Activated CD4-positive, alpha-beta T cell treated with anti-CD3 and anti-CD28 coated beads for 36 hours (primary cell): Measurements from ENCODE around the gene SYTL2. TPM values are rescaled to one million over a fixed set of nuclear protein-coding genes. Genes with fewer than 3 reads are reported as not detected.

Experiments
- ATAC-seq: fragments of 200-7000 bp; cut with Tn5 transposase; one replicate; pipeline ENCODE4 v1.10.0; 2021; ENCODE audit warnings: mild to moderate bottlenecking, moderate library complexity
- CTCF ChIA-PET: fragments of 350-600 bp; sonication (Branson Sonifier 250); formaldehyde crosslinking; loops from one replicate; lab custom pipeline; 2021; ENCODE audit warnings: antibody characterized with exemption; lab: Charles Lee
- POLR2A ChIA-PET: fragments of 350-600 bp; sonication (Branson Sonifier 250); formaldehyde crosslinking; loops from one replicate; lab custom pipeline; 2021; ENCODE audit warnings: antibody characterized with exemption, inconsistent platforms; lab: Charles Lee
- DNase-seq: peaks from one replicate; pipeline ENCODE4 v3.0.0-alpha.2; 2020
- H3K27ac Mint-ChIP-seq: one replicate; pipeline ENCODE4 v1.8.0; 2021; ENCODE audit warnings: mixed read lengths
- H3K27me3 Mint-ChIP-seq: one replicate; pipeline ENCODE4 v1.8.0; 2021; ENCODE audit warnings: mixed read lengths
- H3K36me3 Mint-ChIP-seq: one replicate; pipeline ENCODE4 v1.8.0; 2021; ENCODE audit warnings: low read depth, mixed read lengths
- H3K4me1 Mint-ChIP-seq: one replicate; pipeline ENCODE4 v1.8.0; 2021; ENCODE audit warnings: mixed read lengths
- H3K4me3 Mint-ChIP-seq: one replicate; pipeline ENCODE4 v1.8.0; 2021; ENCODE audit warnings: mild to moderate bottlenecking, moderate library complexity, mixed read lengths
- H3K9me3 Mint-ChIP-seq: one replicate; pipeline ENCODE4 v1.8.0; 2021; ENCODE audit warnings: low read depth, mixed read lengths
- intact Hi-C, 2 experiments: fragments of 100-400 bp; cut with DNase I in 1 of 2; cut with micrococcal nuclease in 1 of 2; formaldehyde crosslinking; loops; one replicate each; pipeline versions ENCODE4 v1.14.2 to v1.15.1; 2022 to 2024; cut with DNase I, micrococcal nuclease
- total RNA-seq, 2 experiments: library from RNA; stranded (reverse); gene quantifications; one replicate each; pipeline ENCODE4 v1.2.3, GENCODE V29; 2021

The SYTL2 gene
- total RNA-seq, 2 experiments from 2014 or later = 5.2 to 6.8 TPM

DNA sequence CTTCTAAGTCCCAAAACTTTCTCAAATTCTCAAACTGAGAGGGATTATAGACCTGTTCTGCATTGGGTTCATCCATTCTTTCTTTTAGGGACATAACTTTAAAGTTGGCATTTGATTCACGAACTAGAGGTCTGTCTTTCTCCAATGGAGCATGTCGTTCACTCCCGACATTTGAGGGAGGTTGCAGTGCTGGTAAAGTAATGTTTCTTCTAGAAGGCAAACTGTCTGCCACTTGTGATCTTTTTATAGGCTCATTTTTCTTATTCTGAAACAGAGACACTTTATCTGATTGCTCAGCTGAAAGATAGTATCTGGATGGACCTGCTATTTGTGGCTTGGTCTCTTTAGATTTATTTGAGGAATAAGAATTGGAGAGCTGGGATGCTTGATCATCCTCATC, 84.6 kb downstream of the SYTL2 start:
- intact Hi-C loops = no loop called here
- Mint-ChIP-seq H3K4me3 (no peak overlapping the region), H3K4me1 (no peaks in the 10 kb centered on the region), H3K9me3 (no peaks in the 10 kb centered on the region), H3K27me3 (peaks cover 2% of the 10 kb centered on the region), H3K27ac (no peak overlapping the region), H3K36me3 (peaks cover 2% of the 10 kb centered on the region)
- POLR2A ChIA-PET = no interaction called here
- ATAC-seq (no peak), DNase-seq (no peak)
- CTCF ChIA-PET = no interaction called here

DNA sequence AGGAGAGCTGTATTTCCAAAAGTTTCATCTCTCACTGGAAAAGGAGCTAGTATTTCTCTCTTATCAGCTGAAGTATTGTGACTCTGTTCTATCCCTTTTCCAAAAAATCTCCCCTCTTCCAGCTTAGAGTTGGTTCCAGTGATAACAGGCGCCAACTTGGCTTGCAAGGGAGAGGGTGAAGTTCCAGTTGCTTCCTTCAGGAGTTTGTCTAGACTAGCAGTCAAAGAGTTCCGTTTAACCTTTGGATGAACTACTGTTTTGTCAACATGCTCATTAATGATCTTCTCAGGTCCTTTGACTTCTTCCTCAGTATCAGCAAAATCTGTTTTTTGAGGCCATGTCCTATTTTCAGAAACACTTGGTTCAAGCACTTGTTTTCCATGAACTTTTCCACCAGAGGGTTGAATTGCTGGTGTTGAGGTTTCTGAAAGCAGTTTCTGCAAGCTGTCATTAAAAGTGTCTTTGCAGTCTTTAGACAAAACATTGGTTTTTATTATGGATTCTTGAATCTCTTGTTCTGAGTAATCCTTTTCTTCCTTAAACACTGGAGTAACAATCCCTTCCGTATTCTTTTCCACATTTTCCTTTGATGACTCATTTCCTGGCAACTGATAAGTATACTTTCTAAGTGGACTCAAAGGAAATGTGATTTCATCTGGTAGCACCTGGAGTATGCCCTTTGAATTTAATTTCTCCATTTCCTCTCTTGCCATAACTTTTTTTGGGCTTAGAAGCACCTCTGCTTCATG, 85.3 kb downstream of the SYTL2 start:
- POLR2A ChIA-PET = no interaction called here
- H3K36me3 Mint-ChIP-seq = peaks cover 2% of the 10 kb centered on the region
- intact Hi-C loops = no loop called here
- H3K4me1 Mint-ChIP-seq = no peaks in the 10 kb centered on the region
- no peaks in the 10 kb centered on the region for H3K9me3 Mint-ChIP-seq
- DNase-seq (no peak), ATAC-seq (no peak)
- H3K27ac Mint-ChIP-seq = no peak overlapping the region
- CTCF ChIA-PET = interaction anchor here (0.7 to 1.1 kb wide), 2 partner anchors 26 to 1582 kb away, joined by 4 read pairs; no protein-coding TSS in a partner anchor
- H3K27me3 Mint-ChIP-seq = peaks cover 2% of the 10 kb centered on the region
- no peak overlapping the region for H3K4me3 Mint-ChIP-seq

DNA sequence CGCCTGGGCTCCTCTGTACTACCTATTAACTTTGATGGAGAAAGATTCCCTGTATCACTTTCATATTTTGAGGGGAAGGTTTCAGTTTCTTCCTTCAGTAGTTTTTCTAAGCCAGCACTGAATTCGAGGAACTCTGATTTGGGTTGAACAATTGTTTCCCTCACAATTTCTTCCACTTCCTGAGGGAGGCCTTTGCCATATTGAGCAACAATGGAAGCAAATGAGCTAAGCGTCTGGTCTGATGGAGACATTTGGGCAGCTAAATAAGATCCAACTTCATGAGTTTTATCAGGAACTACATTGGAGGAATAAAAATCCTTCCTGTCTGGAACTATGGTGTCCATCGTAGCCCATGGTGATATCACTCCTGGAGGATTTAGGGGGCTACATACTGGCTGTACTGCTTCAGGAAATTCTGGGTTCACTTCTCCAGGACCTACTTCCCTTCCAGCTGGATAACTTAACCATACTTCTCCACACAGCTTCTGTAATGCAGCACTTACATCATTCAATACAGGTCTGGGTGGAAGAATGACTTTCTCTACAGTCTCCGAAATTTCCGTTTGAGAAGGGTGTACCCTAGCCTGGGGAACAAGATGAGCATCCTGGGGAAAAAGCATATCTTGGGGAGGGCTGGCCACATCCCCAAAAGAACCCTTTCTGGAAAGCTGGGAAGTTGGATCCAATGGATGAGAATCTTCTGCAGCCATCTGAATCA, 86.0 kb downstream of the SYTL2 start:
- POLR2A ChIA-PET = no interaction called here
- Mint-ChIP-seq H3K9me3 (no peaks in the 10 kb centered on the region), H3K27me3 (peaks cover 2% of the 10 kb centered on the region), H3K36me3 (peaks cover 2% of the 10 kb centered on the region), H3K4me1 (no peaks in the 10 kb centered on the region), H3K27ac (no peak overlapping the region), H3K4me3 (no peak overlapping the region)
- no peak for DNase-seq
- ATAC-seq = no peak
- intact Hi-C loops = no loop called here
- CTCF ChIA-PET = interaction anchor here (0.7 to 1.1 kb wide), 2 partner anchors 26 to 1582 kb away, joined by 4 read pairs; no protein-coding TSS in a partner anchor

DNA sequence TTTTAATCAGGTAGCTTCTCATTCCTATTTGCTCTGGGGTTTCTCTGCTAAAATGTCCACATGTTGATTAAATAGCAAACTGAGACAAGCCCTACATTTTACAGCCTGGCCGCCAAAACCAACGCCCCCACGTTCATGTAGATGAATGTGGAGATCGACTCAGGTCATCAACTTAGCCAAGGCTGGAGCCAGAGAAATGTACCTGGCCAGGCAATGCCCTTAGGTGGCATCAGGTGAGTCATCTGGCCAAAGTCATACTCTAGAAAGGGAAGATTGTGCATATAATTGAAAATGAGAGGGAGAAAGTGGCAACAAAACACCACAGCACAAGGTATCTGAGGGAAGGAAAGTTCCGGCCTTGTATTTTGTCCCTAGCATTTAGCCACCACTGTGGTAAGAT, 87.9 kb downstream of the SYTL2 start:
- Mint-ChIP-seq H3K9me3 (no peaks in the 10 kb centered on the region), H3K36me3 (no peaks in the 10 kb centered on the region), H3K27me3 (peaks cover 2% of the 10 kb centered on the region), H3K4me3 (no peak overlapping the region), H3K27ac (no peak overlapping the region), H3K4me1 (no peaks in the 10 kb centered on the region)
- ATAC-seq (no peak), DNase-seq (no peak)
- CTCF ChIA-PET = interaction anchor here (0.7 to 1.1 kb wide), 4 partner anchors 9 to 104 kb away, joined by 3 read pairs; no protein-coding TSS in a partner anchor
- POLR2A ChIA-PET = no interaction called here
- intact Hi-C loops = no loop called here

DNA sequence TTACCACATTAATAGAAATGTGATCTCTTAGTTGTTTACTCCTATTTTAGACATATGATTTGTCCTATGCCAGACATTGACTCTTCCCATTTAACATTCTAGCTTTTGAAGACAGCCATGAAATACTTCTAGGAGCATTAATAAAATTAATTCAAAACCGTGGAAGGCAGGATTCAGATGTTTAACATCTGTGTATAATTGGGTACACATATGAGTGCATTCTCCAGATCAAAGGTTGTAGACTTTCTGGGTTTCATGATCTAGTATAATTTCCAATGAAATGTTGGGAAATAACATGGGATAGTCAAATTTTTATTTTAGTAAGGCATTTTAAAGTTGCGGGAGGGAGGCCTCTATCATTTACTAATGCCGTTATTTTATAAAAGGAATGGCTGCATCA, 89.8 kb downstream of the SYTL2 start:
- no peak for ATAC-seq
- no peak overlapping the region for H3K27ac Mint-ChIP-seq
- H3K9me3 Mint-ChIP-seq = no peaks in the 10 kb centered on the region
- peaks cover 2% of the 10 kb centered on the region for H3K27me3 Mint-ChIP-seq
- POLR2A ChIA-PET = no interaction called here
- no peak for DNase-seq
- peaks cover 3% of the 10 kb centered on the region for H3K4me1 Mint-ChIP-seq
- intact Hi-C loops = no loop called here
- H3K36me3 Mint-ChIP-seq = no peaks in the 10 kb centered on the region
- H3K4me3 Mint-ChIP-seq = no peak overlapping the region
- CTCF ChIA-PET = no interaction called here

DNA sequence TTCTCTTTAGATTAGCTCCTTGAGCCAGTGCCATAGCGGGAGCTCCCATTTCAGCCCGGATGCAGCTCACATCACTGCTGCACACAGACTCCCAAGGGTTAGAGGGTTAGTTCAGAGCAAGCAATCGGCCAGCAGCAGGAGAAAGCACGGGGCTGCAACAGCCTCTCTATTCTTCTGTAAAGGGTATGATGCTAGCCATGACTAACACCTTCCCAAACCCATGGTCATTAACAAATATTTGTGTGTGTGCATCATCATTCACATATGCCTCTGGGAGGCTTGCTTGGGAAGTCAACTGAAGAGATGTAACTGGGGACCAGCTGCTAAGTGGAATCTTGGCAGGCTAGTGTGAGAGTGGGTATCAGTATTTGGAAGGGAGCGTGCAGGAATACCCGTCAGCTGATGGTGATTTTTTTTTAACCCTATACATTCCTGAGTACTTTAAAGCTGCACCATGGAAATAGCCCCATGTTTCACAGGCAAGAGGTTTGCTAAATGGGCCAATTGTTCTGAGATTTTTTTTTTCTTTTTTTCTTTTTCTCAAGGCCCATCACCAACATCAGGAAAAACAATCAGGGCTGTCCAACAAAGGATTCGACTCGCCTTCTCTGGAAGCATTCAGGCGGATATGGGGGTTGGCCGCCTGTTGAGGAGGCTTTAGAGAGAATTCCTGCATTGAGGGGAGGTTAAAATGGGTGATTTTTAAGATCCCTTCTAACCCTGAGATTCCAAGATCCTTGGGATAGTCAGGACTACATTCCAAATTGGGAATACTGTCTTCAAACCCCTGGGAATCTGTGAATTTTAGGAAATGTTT, 91.7 kb downstream of the SYTL2 start:
- Mint-ChIP-seq H3K9me3 (no peaks in the 10 kb centered on the region), H3K4me1 (peaks cover 3% of the 10 kb centered on the region), H3K4me3 (no peak overlapping the region), H3K27ac (no peak overlapping the region), H3K36me3 (no peaks in the 10 kb centered on the region), H3K27me3 (no peaks in the 10 kb centered on the region)
- DNase-seq = no peak
- intact Hi-C loops = no loop called here
- ChIA-PET CTCF (interaction anchor here (0.6 kb wide), 1 partner anchor 10 kb away, joined by 3 read pairs; no protein-coding TSS in a partner anchor), POLR2A (no interaction called here)
- ATAC-seq = no peak

DNA sequence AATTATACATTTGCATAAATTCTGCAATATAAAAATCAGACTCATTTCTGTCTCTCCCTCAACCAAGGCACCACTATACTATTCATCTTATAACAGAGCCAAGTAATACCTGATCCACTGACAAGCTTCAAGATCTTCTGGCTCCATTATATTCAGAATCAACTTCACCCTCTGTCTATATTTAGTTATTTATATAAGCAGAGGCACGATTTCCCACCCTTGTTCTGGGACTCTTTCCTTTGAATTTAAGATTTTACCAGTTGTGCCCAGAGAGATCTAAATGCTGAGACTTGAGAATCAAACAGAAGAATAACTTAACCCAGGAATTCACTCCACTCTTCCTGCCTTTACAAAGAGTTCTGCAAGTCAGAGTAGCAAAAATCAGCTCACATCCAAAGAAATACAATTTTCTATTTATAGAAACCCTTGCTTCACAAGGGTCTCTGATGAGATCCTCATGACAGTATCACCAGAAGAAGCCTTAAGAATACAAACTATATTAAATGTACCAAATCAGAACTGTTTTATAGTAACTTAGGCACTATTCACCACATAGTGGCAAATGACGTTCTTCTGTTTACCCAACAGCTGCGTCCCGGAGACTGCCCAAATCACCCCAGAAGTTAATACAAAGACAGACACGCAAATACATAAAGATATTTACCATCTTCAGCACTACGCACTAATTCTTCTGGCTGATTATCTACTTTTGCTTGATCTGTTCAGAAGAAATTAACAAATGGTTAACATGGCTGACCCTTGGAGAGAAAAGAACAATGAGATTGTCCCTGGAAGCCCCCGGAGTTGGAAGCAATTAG, 92.6 kb downstream of the SYTL2 start:
- no peak for ATAC-seq
- intact Hi-C loops = no loop called here
- DNase-seq = no peak
- H3K27ac Mint-ChIP-seq = no peak overlapping the region
- POLR2A ChIA-PET = no interaction called here
- H3K27me3 Mint-ChIP-seq = no peaks in the 10 kb centered on the region
- peaks cover 3% of the 10 kb centered on the region for H3K4me1 Mint-ChIP-seq
- H3K4me3 Mint-ChIP-seq = no peak overlapping the region
- H3K9me3 Mint-ChIP-seq = no peaks in the 10 kb centered on the region
- CTCF ChIA-PET = interaction anchor here (0.6 to 0.9 kb wide), 2 partner anchors 9 to 107 kb away, joined by 3 to 4 read pairs; no protein-coding TSS in a partner anchor
- no peaks in the 10 kb centered on the region for H3K36me3 Mint-ChIP-seq

DNA sequence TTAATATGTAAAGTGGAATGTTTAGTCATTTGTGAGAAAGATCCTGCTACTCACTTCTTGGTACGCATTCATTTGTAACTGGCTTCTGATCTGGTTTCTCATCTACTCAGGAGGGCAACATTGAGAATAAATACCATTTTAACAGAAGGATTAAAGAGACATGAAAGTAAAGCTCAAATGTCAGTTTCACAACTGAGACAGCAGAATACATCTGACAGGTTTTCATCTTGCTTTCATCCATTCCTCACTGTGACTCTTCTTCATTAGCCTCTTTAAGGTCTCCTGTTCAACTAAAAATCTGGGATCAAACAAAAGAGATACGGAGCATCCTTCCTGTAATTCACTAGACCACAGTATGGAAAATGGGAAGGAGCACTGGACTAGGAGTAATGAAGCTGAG, 93.5 kb downstream of the SYTL2 start:
- Mint-ChIP-seq H3K36me3 (no peaks in the 10 kb centered on the region), H3K4me1 (peaks cover 3% of the 10 kb centered on the region), H3K4me3 (no peak overlapping the region), H3K9me3 (no peaks in the 10 kb centered on the region), H3K27ac (no peak overlapping the region), H3K27me3 (no peaks in the 10 kb centered on the region)
- no peak for DNase-seq
- intact Hi-C loops = no loop called here
- ATAC-seq = peak; percentile 39
- POLR2A ChIA-PET = no interaction called here
- CTCF ChIA-PET = interaction anchor here (0.9 kb wide), 1 partner anchor 108 kb away, joined by 4 read pairs; no protein-coding TSS in a partner anchor

DNA sequence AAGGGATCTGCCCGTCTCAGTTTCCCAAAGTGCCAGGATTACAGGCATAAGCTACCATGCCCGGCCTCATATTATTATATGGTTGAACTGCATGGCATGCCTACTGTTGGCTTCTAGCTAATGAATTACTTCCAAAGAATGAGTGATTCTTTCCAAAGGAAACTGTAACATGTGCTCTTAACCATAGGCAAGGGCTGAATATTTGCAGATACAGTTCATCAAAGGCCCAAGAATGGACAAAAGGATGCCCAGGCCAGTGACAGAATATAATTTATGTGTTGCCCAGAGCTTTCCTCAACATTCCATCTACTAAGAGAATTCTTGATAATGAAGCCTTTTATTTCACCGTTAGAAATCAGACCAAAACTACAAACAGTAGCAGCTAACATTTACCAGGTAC, 98.0 kb downstream of the SYTL2 start:
- ChIA-PET CTCF (no interaction called here), POLR2A (no interaction called here)
- H3K27ac Mint-ChIP-seq = no peak overlapping the region
- ATAC-seq (no peak), DNase-seq (no peak)
- H3K36me3 Mint-ChIP-seq = no peaks in the 10 kb centered on the region
- no peaks in the 10 kb centered on the region for H3K27me3 Mint-ChIP-seq
- intact Hi-C loops = no loop called here
- no peaks in the 10 kb centered on the region for H3K9me3 Mint-ChIP-seq
- peaks cover 3% of the 10 kb centered on the region for H3K4me1 Mint-ChIP-seq
- H3K4me3 Mint-ChIP-seq = no peak overlapping the region

DNA sequence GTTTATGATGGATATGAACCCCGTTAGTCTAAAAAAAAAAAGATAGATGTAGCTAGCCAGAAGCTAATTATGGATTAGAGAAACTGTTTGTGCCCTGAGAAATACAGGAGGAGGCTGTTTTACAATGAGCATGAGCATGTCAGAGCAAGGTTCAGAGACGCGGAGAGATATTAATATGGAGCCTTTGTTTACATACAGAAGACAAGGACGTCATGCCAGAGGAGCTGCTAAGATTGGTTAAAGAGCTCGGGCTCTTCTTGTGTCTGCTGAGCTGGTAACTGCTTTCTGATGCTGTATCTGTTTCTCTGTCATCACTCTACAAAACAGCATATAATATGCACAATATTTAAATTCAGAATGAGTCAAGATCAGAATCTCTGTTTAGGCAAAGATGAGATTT, 100.0 kb downstream of the SYTL2 start:
- intact Hi-C loops = no loop called here

More for the DNA sequence above, 100.0 kb downstream of the SYTL2 start:
- Mint-ChIP-seq H3K27ac (no peak overlapping the region), H3K4me1 (no peaks in the 10 kb centered on the region), H3K4me3 (no peak overlapping the region), H3K36me3 (no peaks in the 10 kb centered on the region), H3K9me3 (no peaks in the 10 kb centered on the region), H3K27me3 (no peaks in the 10 kb centered on the region)
- ATAC-seq = no peak
- ChIA-PET POLR2A (no interaction called here), CTCF (interaction anchor here (0.6 to 0.8 kb wide), 5 partner anchors 10 to 1223 kb away, joined by 3 to 4 read pairs (median 3); no protein-coding TSS in a partner anchor)
- no peak for DNase-seq
